Measurements from ENCODE around the gene EPHB1.

The EPHB1 gene

GRCh38 chr3:134794950-134795745, at the start of gene EPHB1:
TSS of gene EPHB1 (plus strand) at chr3:134795260.
- H3K36me3 Mint-ChIP-seq (ENCODE audit: low read depth) = no peaks in the 10 kb centered on the region

GRCh38 chr3:134748698-134749097, 46.4 kb upstream of the EPHB1 start:
- DNase-seq = no peak
- Mint-ChIP-seq H3K4me3 (no peak overlapping the region), H3K36me3 (ENCODE audit: low read depth) (no peaks in the 10 kb centered on the region), H3K4me1 (no peaks in the 10 kb centered on the region), H3K27me3 (peaks cover 3% of the 10 kb centered on the region), H3K27ac (no peak overlapping the region), H3K9me3 (no peaks in the 10 kb centered on the region)
- ATAC-seq = no peak

More at GRCh38 chr3:134794950-134795745, at the start of gene EPHB1:
- H3K27me3 Mint-ChIP-seq = peaks cover 39% of the 10 kb centered on the region
- DNase-seq (peak; percentile 75), ATAC-seq (peak; percentile 85)
- peak within 1 kb of the TSS; percentile 77 for H3K4me3 Mint-ChIP-seq
- H3K27ac Mint-ChIP-seq = no peak within 1 kb of the TSS
- H3K4me1 Mint-ChIP-seq = peaks cover 3% of the 10 kb centered on the region
- H3K9me3 Mint-ChIP-seq = no peaks in the 10 kb centered on the region

GRCh38 chr3:134749174-134749573, 45.9 kb upstream of the EPHB1 start:
- Mint-ChIP-seq H3K4me3 (no peak overlapping the region), H3K27ac (no peak overlapping the region), H3K9me3 (no peaks in the 10 kb centered on the region), H3K27me3 (peaks cover 3% of the 10 kb centered on the region), H3K4me1 (no peaks in the 10 kb centered on the region), H3K36me3 (ENCODE audit: low read depth) (no peaks in the 10 kb centered on the region)
- ATAC-seq (no peak), DNase-seq (no peak)

GRCh38 chr3:134749802-134750553, 45.1 kb upstream of the EPHB1 start:
- no peak for ATAC-seq
- Mint-ChIP-seq H3K4me1 (no peaks in the 10 kb centered on the region), H3K9me3 (no peaks in the 10 kb centered on the region), H3K36me3 (ENCODE audit: low read depth) (no peaks in the 10 kb centered on the region), H3K27ac (no peak overlapping the region), H3K4me3 (no peak overlapping the region), H3K27me3 (peaks cover 3% of the 10 kb centered on the region)
- DNase-seq = no peak

GRCh38 chr3:134751831-134752230, 43.2 kb upstream of the EPHB1 start:
- H3K4me3 Mint-ChIP-seq = no peak overlapping the region
- H3K4me1 Mint-ChIP-seq = no peaks in the 10 kb centered on the region
- H3K27me3 Mint-ChIP-seq = peaks cover 3% of the 10 kb centered on the region
- H3K27ac Mint-ChIP-seq = no peak overlapping the region
- H3K36me3 Mint-ChIP-seq (ENCODE audit: low read depth) = no peaks in the 10 kb centered on the region
- no peaks in the 10 kb centered on the region for H3K9me3 Mint-ChIP-seq
- DNase-seq = no peak
- ATAC-seq = no peak

GRCh38 chr3:134752761-134753461, 42.1 kb upstream of the EPHB1 start:
- Mint-ChIP-seq H3K9me3 (no peaks in the 10 kb centered on the region), H3K27ac (no peak overlapping the region)
- ATAC-seq = no peak

GRCh38 chr3:134753999-134754742, 40.9 kb upstream of the EPHB1 start:
- H3K9me3 Mint-ChIP-seq = no peaks in the 10 kb centered on the region
- ATAC-seq (no peak), DNase-seq (no peak)
- H3K27me3 Mint-ChIP-seq = peaks cover 7% of the 10 kb centered on the region
- H3K36me3 Mint-ChIP-seq (ENCODE audit: low read depth) = no peaks in the 10 kb centered on the region
- H3K4me3 Mint-ChIP-seq = no peak overlapping the region
- no peaks in the 10 kb centered on the region for H3K4me1 Mint-ChIP-seq
- no peak overlapping the region for H3K27ac Mint-ChIP-seq

More at GRCh38 chr3:134752761-134753461, 42.1 kb upstream of the EPHB1 start:
- H3K4me3 Mint-ChIP-seq = no peak overlapping the region
- no peaks in the 10 kb centered on the region for H3K4me1 Mint-ChIP-seq
- H3K27me3 Mint-ChIP-seq = peaks cover 7% of the 10 kb centered on the region
- no peak for DNase-seq
- no peaks in the 10 kb centered on the region for H3K36me3 Mint-ChIP-seq (ENCODE audit: low read depth)

- H3K4me3 Mint-ChIP-seq = no peak overlapping the region
- H3K9me3 Mint-ChIP-seq = no peaks in the 10 kb centered on the region
- ATAC-seq (no peak), DNase-seq (peak; percentile 44)
- H3K4me1 Mint-ChIP-seq = no peaks in the 10 kb centered on the region
- peaks cover 7% of the 10 kb centered on the region for H3K27me3 Mint-ChIP-seq
- H3K27ac Mint-ChIP-seq = no peak overlapping the region
- no peaks in the 10 kb centered on the region for H3K36me3 Mint-ChIP-seq (ENCODE audit: low read depth)
Measured at GRCh38 chr3:134754768-134755559, 40.1 kb upstream of the EPHB1 start.

GRCh38 chr3:134755821-134756220, 39.2 kb upstream of the EPHB1 start:
- Mint-ChIP-seq H3K9me3 (no peaks in the 10 kb centered on the region), H3K27me3 (peaks cover 7% of the 10 kb centered on the region), H3K27ac (no peak overlapping the region), H3K4me1 (no peaks in the 10 kb centered on the region), H3K36me3 (ENCODE audit: low read depth) (no peaks in the 10 kb centered on the region), H3K4me3 (no peak overlapping the region)
- ATAC-seq = no peak
- no peak for DNase-seq

- Mint-ChIP-seq H3K4me3 (no peak overlapping the region), H3K9me3 (no peaks in the 10 kb centered on the region), H3K27ac (no peak overlapping the region), H3K36me3 (ENCODE audit: low read depth) (no peaks in the 10 kb centered on the region), H3K27me3 (peaks cover 4% of the 10 kb centered on the region), H3K4me1 (no peaks in the 10 kb centered on the region)
- ATAC-seq (no peak), DNase-seq (no peak)
Measured at GRCh38 chr3:134757549-134758069, 37.5 kb upstream of the EPHB1 start.

GRCh38 chr3:134761213-134761612, 33.8 kb upstream of the EPHB1 start:
- Mint-ChIP-seq H3K4me1 (no peaks in the 10 kb centered on the region), H3K36me3 (ENCODE audit: low read depth) (no peaks in the 10 kb centered on the region), H3K27me3 (peaks cover 4% of the 10 kb centered on the region), H3K9me3 (no peaks in the 10 kb centered on the region), H3K4me3 (no peak overlapping the region), H3K27ac (no peak overlapping the region)
- DNase-seq (no peak), ATAC-seq (no peak)

- H3K27ac Mint-ChIP-seq = no peak overlapping the region
- ATAC-seq (no peak), DNase-seq (no peak)
- no peak overlapping the region for H3K4me3 Mint-ChIP-seq
- H3K27me3 Mint-ChIP-seq = peaks cover 4% of the 10 kb centered on the region
- no peaks in the 10 kb centered on the region for H3K9me3 Mint-ChIP-seq
- H3K4me1 Mint-ChIP-seq = no peaks in the 10 kb centered on the region
- no peaks in the 10 kb centered on the region for H3K36me3 Mint-ChIP-seq (ENCODE audit: low read depth)
Measured at GRCh38 chr3:134762016-134762415, 33.0 kb upstream of the EPHB1 start.

GRCh38 chr3:134765468-134765867, 29.6 kb upstream of the EPHB1 start:
- no peaks in the 10 kb centered on the region for H3K27me3 Mint-ChIP-seq
- no peak overlapping the region for H3K27ac Mint-ChIP-seq
- DNase-seq (no peak), ATAC-seq (no peak)
- H3K9me3 Mint-ChIP-seq = no peaks in the 10 kb centered on the region
- H3K4me3 Mint-ChIP-seq = no peak overlapping the region
- H3K36me3 Mint-ChIP-seq (ENCODE audit: low read depth) = no peaks in the 10 kb centered on the region
- no peaks in the 10 kb centered on the region for H3K4me1 Mint-ChIP-seq

All from activated naive CD8-positive, alpha-beta T cell treated with anti-CD3 and anti-CD28 coated beads, Interleukin-2, amount 50 U/mL, for 24 hours (primary cell).